NOMO-1 treated with dmso at 0.1 percent for 144 hours (cell line): ENCODE measurements around the gene KAZN.

Experiments used
- DNase-seq: peaks from one replicate; lab custom pipeline; 2025; ENCODE audit not compliant: unreplicated experiment; lab: John Stamatoyannopoulos, UW

Gene KAZN

GRCh38 chr1:14738647-14739046 lies 140.2 kb downstream of the KAZN start:
- DNase-seq, result no peak

GRCh38 chr1:14739082-14739832 lies 140.8 kb downstream of the KAZN start:
- no peak for DNase-seq

GRCh38 chr1:14740016-14740415 lies 141.5 kb downstream of the KAZN start:
- no peak for DNase-seq

- DNase-seq, result no peak
Measured at GRCh38 chr1:14741082-14741481, 142.6 kb downstream of the KAZN start.

- no peak for DNase-seq
Measured at GRCh38 chr1:14741532-14741931, 143.0 kb downstream of the KAZN start.

GRCh38 chr1:14742181-14742980 lies 143.9 kb downstream of the KAZN start:
- no peak for DNase-seq

GRCh38 chr1:14743368-14743767 lies 144.9 kb downstream of the KAZN start:
- DNase-seq, result no peak

GRCh38 chr1:14745001-14745720 lies 146.7 kb downstream of the KAZN start:
- DNase-seq, result no peak

- no peak for DNase-seq
Measured at GRCh38 chr1:14745789-14746188, 147.3 kb downstream of the KAZN start.

GRCh38 chr1:14746393-14746792 lies 147.9 kb downstream of the KAZN start:
- DNase-seq, result no peak

GRCh38 chr1:14748151-14748550 lies 149.7 kb downstream of the KAZN start:
- DNase-seq, result no peak

- no peak for DNase-seq
Measured at GRCh38 chr1:14748977-14749376, 150.5 kb downstream of the KAZN start.

- no peak for DNase-seq
Measured at GRCh38 chr1:14750490-14750889, 152.0 kb downstream of the KAZN start.

- no peak for DNase-seq
Measured at GRCh38 chr1:14755518-14756252, 157.2 kb downstream of the KAZN start.

- no peak for DNase-seq
Measured at GRCh38 chr1:14756589-14757285, 158.3 kb downstream of the KAZN start.

GRCh38 chr1:14757286-14757625 lies 158.8 kb downstream of the KAZN start:
- no peak for DNase-seq

- DNase-seq, result no peak
Measured at GRCh38 chr1:14759042-14759818, 160.7 kb downstream of the KAZN start.

GRCh38 chr1:14759843-14760242 lies 161.4 kb downstream of the KAZN start:
- DNase-seq, result no peak

- no peak for DNase-seq
Measured at GRCh38 chr1:14760780-14761179, 162.3 kb downstream of the KAZN start.
